Non-pigmented ciliary epithelial cell (primary cell): Measurements from ENCODE around the gene ADAD1.
"Not testable (repeated sequence)": the region's sequence is repeated elsewhere in the genome, so short reads cannot be mapped to it uniquely, and the experiment has no call there.

Source experiments
- DNase-seq: peaks from one replicate; pipeline ENCODE4 v3.0.0-alpha.2; 2010; ENCODE audit warnings: low read depth

The ADAD1 gene

GRCh38 chr4:122378711-122379110 lies at the start of gene ADAD1:
ADAD1 (plus strand) TSS chr4:122379011; CDS start chr4:122380070, 1,059 bp downstream.
- DNase-seq, result no peak

GRCh38 chr4:122329876-122330565 lies 48.8 kb upstream of the ADAD1 start:
- DNase-seq, result peak; percentile 44

DNA sequence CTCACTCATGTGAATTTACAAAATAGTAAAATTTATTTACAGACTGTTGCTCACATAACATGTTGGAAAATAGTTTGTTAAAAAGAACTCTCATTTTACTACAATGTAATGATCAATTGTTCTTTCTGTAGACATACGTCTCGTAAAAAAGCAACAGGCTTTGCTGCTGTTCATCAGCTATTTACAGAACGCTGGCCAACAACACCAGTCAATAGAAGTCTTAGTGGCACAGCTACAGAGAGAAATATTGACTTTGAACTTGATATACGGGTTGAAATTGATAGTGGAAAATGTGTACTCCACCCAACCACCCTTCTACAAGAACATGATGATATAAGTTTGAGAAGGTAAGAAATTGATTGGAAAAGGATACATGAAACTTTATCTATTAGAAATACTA lies 47.6 kb upstream of the ADAD1 start:
- DNase-seq, result no peak

- no peak for DNase-seq
Measured at GRCh38 chr4:122334828-122335227, 44.0 kb upstream of the ADAD1 start.

GRCh38 chr4:122341886-122342285 lies 36.9 kb upstream of the ADAD1 start:
- peak; percentile 72 for DNase-seq

GRCh38 chr4:122346036-122346435 lies 32.8 kb upstream of the ADAD1 start:
- no peak for DNase-seq

GRCh38 chr4:122346503-122346902 lies 32.3 kb upstream of the ADAD1 start:
- DNase-seq, result no peak

- no peak for DNase-seq
Measured at GRCh38 chr4:122356317-122356808, 22.4 kb upstream of the ADAD1 start.

DNA sequence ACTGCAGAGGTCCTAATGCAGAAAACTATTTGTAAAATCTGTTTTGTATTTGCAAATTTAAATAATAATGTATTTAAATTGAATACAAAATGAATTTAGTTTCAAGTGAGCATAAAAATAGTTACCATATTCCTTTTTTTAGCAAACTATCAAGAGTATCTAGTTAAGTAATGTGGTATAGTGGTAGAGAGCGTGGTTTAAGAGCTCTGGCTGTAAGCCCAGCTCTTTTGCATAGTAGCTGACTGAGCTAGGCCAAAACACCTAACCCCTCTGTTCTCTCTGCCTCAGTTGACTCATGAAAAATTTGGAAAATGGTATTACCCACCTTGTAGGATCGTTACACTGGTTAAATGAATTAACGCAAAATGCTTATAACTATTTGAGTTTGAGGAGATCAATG lies 18.1 kb upstream of the ADAD1 start:
- DNase-seq, result no peak

DNA sequence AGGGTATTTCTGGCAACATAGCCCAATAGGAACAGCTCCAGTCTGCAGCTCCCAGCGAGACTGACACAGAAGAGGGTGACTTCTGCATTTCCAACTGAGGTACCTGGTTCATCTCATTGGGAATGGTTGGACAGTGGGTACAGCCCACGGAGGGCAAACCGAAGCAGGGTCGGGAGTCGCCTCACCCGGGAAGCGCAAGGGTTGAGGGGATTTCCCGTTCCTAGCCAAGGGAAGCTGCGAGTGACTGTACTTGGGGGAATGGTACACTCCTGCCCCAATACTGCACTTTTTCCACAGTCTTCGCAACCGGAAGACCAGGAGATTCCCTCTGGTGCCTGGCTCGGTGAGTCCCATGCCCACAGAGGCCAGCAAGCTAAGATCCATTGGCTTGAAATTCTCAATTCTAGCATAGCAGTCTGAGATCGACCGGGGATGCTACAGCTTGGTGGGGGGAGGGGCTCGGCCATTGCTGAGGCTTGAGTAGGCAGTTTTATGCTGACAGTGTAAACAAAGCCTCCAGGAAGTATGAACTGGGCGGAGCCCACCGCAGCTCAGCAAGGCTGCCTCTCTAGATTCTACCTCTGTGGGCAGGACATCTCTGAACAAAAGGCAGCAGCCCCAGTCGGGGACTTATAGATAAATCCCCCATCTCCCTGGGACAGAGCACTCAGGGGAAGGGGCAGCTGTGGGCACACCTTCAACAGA lies 14.0 kb upstream of the ADAD1 start:
- DNase-seq, result no peak

DNA sequence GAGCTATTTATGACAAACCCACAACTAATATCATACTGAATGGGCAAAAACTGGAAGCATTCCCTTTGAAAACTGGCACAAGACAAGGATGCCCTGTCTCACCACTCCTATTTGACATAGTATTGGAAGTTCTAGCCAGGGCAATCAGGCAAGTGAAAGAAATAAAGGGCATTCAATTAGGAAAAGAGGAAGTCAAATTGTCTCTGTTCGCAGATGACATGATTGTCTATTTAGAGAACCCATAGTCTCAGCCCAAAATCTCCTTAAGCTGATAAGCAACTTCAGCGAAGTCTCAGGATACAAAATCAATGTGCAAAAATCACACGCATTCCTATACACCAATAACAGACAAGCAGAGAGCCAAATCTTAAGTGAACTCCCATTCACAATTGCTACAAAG lies 10.0 kb upstream of the ADAD1 start:
- DNase-seq, result not testable (repeated sequence)

- no peak for DNase-seq
Measured at GRCh38 chr4:122377352-122377751, 1.5 kb upstream of the ADAD1 start.

DNA sequence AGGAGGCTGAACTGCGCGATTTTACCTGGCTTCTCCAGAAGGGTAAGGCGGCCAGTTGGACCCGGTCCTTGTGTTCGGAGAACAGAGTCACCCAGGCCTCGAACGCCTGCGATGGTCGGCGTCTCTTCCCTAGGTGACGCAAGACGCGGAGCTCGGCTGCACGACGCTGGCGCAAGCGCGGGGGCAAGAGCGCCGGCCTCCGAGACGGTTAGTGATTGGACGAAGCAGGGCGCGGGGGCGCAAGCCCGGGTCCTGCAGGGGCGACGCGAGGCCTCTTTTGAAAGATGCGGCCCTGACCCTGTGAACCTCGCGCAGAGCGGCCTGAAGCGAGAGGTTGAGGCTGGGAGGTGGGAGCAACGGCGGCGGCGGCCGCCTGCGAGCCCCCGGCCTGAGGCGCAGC lies 428 bp downstream of the ADAD1 start:
- DNase-seq, result no peak

GRCh38 chr4:122383341-122383740 lies 4.5 kb downstream of the ADAD1 start:
- DNase-seq, result no peak

GRCh38 chr4:122384245-122384644 lies 5.4 kb downstream of the ADAD1 start:
- no peak for DNase-seq

GRCh38 chr4:122393276-122393675 lies 14.5 kb downstream of the ADAD1 start:
- DNase-seq, result no peak

DNA sequence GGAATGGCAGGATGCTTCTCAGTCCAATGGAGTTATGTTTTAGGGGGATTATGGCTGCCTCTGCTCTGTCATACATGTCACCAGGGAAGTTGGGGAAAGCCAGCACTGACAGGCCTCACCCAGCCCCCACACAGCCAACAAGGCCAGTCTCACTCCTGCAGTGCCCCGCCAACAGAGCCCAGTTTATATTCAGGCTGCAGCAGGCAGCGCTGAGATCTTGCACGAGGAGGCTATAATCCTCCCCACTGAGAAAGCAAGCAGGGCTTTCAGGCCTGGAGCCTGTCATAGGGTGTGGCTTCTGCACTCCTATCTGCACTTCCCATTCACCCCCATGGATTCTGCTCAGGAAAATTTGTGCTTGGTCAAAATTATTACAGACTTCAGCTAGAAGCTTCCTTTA lies 25.1 kb downstream of the ADAD1 start:
- no peak for DNase-seq

DNA sequence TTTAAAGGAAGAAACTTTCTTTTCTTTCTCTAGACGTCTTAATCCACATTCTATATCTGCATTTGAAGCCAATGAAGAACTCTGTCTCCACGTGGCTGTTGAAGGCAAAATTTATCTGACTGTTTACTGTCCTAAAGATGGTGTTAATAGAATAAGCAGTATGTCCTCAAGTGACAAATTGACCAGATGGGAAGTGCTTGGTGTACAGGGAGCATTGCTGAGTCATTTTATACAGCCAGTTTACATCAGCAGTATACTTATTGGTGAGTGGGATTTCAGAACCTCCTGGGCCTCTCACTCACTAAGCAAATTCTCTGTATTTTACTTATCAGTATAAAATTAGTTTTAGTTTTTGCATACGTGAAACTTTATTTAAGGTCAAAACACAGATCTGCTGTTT lies 33.7 kb downstream of the ADAD1 start:
- no peak for DNase-seq

DNA sequence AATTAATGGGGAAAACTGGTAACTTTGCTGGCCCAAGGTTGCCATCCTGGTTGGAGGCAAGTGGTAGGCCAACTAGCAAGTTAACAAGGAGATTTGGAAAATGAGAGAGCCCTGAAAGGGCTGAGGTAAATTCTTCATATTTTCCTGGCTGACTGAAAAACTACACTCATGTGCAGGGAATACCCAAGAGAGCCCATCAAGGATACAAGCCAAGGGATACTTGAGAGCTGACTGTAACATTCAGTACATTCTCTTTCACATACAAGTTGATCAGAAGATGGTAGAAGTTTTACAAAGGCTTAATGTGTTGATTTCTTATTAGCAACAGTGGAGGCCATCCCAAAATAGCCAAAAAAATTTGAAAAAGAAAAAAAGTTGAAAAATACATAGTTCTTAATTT lies 44.4 kb downstream of the ADAD1 start:
- no peak for DNase-seq

GRCh38 chr4:122431351-122431750 lies 52.5 kb downstream of the ADAD1 start:
- no peak for DNase-seq

GRCh38 chr4:122434285-122434684 lies 55.5 kb downstream of the ADAD1 start:
- no peak for DNase-seq

GRCh38 chr4:122450847-122451246 lies 72.0 kb downstream of the ADAD1 start:
- DNase-seq, result no peak

DNA sequence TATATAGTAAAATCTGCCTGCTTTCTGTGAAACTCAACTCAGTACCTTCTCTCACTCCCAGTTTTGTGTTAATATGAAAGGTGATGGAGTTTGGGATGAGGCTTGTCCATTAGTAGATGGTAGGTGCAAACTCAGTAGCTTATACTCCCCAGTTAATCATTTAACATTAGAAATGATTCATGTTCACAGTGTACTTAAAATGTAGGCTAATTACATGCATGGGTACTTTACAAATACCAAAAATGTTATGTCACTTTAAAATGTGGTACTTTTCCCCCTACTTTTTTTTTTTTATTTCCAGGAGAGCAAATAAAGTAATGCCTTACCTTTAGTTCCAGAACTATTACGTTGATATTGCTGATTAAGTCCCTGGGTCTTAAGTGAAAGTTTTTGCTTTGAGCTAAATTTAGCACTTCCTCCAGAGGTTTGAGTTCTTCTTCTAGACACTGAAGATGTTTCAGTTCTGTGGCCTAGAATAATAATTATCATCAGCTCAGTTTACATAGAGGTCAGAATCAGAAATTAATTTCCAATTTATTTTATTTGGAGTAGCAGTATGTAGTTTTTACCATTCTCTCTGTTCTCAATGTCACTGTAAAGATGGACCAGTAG lies 74.7 kb downstream of the ADAD1 start:
- no peak for DNase-seq
